Upper lobe of right lung (tissue), 1 donor: Measurements from ENCODE around the gene FOXK1. TPM values are rescaled to one million over a fixed set of nuclear protein-coding genes. Genes with fewer than 3 reads are reported as not detected.

Experiments
- ATAC-seq: fragments of 200-7000 bp; cut with Tn5 transposase; one replicate; pipeline ENCODE4 v1.9.1; 2020; ENCODE audit warnings: mild to moderate bottlenecking, moderate library complexity
- DNase-seq: peaks from one replicate; pipeline ENCODE4 v3.0.0-alpha.2; 2020
- H3K27ac ChIP-seq: fragments of 200-600 bp; one replicate; pipeline ENCODE4 v1.8.0; 2022
- H3K27me3 ChIP-seq: fragments of 200-600 bp; one replicate; pipeline ENCODE4 v1.8.0; 2022; ENCODE audit warnings: mild to moderate bottlenecking
- H3K36me3 ChIP-seq: fragments of 200-600 bp; one replicate; pipeline ENCODE4 v1.8.0; 2022
- H3K4me1 ChIP-seq: fragments of 200-600 bp; one replicate; pipeline ENCODE4 v1.8.0; 2022
- H3K4me3 ChIP-seq: fragments of 200-600 bp; one replicate; pipeline ENCODE4 v1.8.0; 2022; ENCODE audit warnings: mild to moderate bottlenecking
- H3K9me3 ChIP-seq: fragments of 200-600 bp; one replicate; pipeline ENCODE4 v1.8.0; 2022
- intact Hi-C: fragments of 100-400 bp; cut with DNase I; formaldehyde crosslinking; loops from one replicate; pipeline ENCODE4 v1.11.0; 2022
- total RNA-seq: library from RNA; stranded (reverse); fragmentation: NEBNext Ultra II Directional; extraction: Animal tissue kit (Norgen Biotek cat#: 25700); gene quantifications from one replicate; pipeline ENCODE4 v1.2.1, GENCODE V29; 2021
- TF ChIP-seq, protein P1 (sequence below): fragments of 200-600 bp; IDR thresholded peaks from one replicate; pipeline ENCODE4 v1.8.0; 2022; ENCODE audit warnings: antibody characterized with exemption
- donor health status: DM: no; HTN: yes; CAD: no; lungs with severe emphysema.

The FOXK1 gene
- total RNA-seq, 1 donor from 2014 or later, result 33.3 TPM

DNA sequence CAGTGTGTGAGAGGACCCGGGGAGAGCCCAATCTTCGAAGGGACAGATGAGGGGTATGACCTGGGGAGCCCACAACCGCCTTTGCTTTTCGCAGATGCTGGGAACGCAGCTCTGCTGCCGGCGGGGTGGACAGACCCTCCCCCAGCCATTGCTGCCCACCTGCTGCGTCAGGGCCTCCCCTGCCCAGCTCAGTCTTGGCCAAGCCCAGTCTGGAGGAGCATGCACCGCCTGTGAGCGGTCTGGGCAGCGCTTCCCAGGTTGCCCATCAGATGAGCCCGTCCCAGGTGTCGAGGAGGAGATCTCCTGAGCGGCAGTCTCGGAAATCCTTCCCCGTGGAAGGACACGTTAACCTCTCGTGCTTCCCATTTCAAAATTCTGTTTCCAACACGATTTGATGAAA is 76.0 kb downstream of the FOXK1 start:
- ATAC-seq (no peak), DNase-seq (no peak)
- Histone ChIP-seq H3K4me3 (no peak overlapping the region), H3K27me3 (no peaks in the 10 kb centered on the region), H3K9me3 (no peaks in the 10 kb centered on the region), H3K36me3 (peaks cover 88% of the 10 kb centered on the region), H3K27ac (no peak overlapping the region), H3K4me1 (peaks cover 8% of the 10 kb centered on the region)
- TF ChIP-seq, protein P1, sequence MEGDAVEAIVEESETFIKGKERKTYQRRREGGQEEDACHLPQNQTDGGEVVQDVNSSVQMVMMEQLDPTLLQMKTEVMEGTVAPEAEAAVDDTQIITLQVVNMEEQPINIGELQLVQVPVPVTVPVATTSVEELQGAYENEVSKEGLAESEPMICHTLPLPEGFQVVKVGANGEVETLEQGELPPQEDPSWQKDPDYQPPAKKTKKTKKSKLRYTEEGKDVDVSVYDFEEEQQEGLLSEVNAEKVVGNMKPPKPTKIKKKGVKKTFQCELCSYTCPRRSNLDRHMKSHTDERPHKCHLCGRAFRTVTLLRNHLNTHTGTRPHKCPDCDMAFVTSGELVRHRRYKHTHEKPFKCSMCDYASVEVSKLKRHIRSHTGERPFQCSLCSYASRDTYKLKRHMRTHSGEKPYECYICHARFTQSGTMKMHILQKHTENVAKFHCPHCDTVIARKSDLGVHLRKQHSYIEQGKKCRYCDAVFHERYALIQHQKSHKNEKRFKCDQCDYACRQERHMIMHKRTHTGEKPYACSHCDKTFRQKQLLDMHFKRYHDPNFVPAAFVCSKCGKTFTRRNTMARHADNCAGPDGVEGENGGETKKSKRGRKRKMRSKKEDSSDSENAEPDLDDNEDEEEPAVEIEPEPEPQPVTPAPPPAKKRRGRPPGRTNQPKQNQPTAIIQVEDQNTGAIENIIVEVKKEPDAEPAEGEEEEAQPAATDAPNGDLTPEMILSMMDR, result no peak
- intact Hi-C loops, result loop anchor here (10.0 kb wide), 1 partner anchor 143 kb away; no protein-coding TSS in a partner anchor

DNA sequence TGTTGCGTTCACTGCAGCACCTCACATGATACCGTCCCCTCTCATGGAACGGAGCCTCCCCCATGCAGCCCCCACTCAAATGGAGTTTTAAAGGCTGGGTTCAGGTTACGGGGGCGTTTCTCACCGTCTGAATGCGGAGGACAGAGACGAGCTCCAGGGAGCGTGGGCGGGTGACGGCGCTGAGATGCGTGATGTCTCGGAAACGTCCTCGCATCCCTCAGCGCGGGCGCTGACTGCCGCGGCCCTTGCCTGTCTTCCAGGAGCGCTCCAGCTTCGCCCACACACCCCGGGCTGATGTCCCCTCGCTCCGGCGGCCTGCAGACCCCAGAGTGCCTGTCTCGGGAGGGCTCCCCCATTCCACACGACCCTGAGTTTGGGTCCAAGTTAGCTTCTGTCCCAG is 76.7 kb downstream of the FOXK1 start:
- H3K27ac ChIP-seq, result no peak overlapping the region
- peaks cover 4% of the 10 kb centered on the region for H3K4me1 ChIP-seq
- no peak for DNase-seq
- H3K9me3 ChIP-seq, result no peaks in the 10 kb centered on the region
- H3K4me3 ChIP-seq, result no peak overlapping the region
- TF ChIP-seq, protein P1, result no peak
- H3K36me3 ChIP-seq, result peaks cover 94% of the 10 kb centered on the region
- intact Hi-C loops, result loop anchor here (10.0 kb wide), 1 partner anchor 144 kb away; no protein-coding TSS in a partner anchor
- no peaks in the 10 kb centered on the region for H3K27me3 ChIP-seq
- no peak for ATAC-seq

DNA sequence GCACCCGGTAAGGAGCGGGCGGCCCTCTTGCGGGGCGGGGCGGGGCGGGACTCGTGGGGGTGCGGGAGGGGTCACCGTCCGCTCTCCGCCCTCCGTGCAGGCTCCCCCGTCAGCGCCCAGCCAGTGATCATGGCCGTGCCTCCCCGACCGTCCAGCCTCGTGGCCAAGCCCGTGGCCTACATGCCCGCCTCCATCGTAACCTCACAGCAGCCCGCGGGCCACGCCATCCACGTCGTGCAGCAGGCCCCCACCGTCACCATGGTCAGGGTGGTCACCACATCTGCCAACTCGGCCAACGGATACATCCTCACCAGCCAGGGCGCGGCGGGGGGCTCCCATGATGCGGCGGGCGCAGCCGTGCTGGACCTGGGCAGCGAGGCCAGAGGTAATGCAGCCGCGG is 77.1 kb downstream of the FOXK1 start:
- TF ChIP-seq, protein P1, result no peak
- no peaks in the 10 kb centered on the region for H3K9me3 ChIP-seq
- no peak overlapping the region for H3K27ac ChIP-seq
- H3K36me3 ChIP-seq, result peaks cover 99% of the 10 kb centered on the region
- no peaks in the 10 kb centered on the region for H3K27me3 ChIP-seq
- ATAC-seq (no peak), DNase-seq (no peak)
- peaks cover under 1% of the 10 kb centered on the region for H3K4me1 ChIP-seq
- intact Hi-C loops, result loop anchor here (10.0 kb wide), 1 partner anchor 144 kb away; no protein-coding TSS in a partner anchor
- H3K4me3 ChIP-seq, result no peak overlapping the region

DNA sequence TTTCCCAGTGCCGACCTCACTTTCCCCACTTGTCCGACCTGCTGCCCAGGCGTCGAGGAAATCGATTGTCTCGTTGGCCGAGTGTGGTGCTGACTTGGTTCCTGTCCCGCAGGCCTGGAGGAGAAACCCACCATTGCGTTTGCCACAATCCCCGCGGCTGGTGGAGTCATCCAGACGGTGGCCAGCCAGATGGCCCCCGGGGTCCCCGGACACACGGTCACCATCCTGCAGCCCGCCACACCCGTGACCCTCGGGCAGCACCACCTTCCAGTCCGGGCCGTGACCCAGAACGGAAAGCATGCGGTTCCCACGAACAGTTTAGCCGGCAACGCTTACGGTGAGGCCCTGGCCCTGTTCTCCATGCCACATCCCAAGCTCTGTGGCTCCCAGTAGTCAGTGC is 78.9 kb downstream of the FOXK1 start:
- TF ChIP-seq, protein P1, result no peak
- peaks cover 91% of the 10 kb centered on the region for H3K36me3 ChIP-seq
- intact Hi-C loops, result no loop called here
- no peaks in the 10 kb centered on the region for H3K4me1 ChIP-seq
- H3K4me3 ChIP-seq, result no peak overlapping the region
- ATAC-seq (no peak), DNase-seq (no peak)
- H3K27me3 ChIP-seq, result no peaks in the 10 kb centered on the region
- no peak overlapping the region for H3K27ac ChIP-seq
- no peaks in the 10 kb centered on the region for H3K9me3 ChIP-seq

DNA sequence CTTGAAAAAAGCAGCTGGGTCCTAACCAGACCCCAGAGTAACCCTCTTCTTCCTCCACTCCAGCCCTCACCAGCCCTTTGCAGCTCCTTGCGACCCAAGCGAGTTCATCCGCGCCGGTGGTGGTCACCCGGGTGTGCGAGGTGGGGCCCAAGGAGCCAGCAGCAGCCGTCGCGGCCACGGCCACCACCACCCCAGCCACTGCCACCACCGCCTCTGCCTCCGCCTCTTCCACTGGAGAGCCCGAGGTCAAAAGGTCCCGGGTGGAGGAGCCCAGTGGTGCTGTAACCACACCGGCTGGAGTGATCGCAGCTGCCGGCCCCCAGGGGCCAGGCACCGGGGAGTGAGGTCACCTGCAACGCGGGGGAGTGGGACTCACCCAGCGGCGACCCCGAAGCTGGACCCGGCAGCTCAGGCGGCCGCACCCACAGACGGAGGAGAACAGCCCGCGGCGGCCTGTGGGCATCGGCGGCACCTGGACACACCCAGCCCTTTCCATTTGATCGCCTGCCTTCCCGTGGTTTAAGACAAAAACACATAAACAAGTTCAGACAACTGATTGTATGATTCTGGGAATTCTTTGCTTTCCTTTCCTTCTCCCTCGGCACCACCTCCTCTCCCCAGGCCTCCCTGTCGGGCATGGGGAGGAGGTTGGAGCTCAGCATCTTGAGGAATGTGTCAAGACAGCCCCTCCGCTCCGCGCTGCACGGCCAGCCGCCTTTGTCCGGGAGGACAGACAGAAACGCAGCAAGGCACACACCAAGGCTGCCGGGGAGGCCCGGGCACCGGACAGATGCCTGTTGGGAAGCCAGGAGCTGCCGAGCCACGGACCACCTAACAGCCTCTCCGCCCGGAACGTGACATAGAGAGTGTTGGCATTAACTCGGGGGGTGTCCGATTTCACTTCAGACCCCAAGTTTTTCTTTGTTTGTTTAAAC is 80.3 kb downstream of the FOXK1 start:
- Histone ChIP-seq H3K27ac (no peak overlapping the region), H3K27me3 (no peaks in the 10 kb centered on the region), H3K4me3 (no peak overlapping the region), H3K9me3 (no peaks in the 10 kb centered on the region), H3K36me3 (peaks cover 82% of the 10 kb centered on the region), H3K4me1 (no peaks in the 10 kb centered on the region)
- intact Hi-C loops, result no loop called here
- ATAC-seq, result no peak
- TF ChIP-seq, protein P1, result no peak
- no peak for DNase-seq
